Ovary (tissue), 3 donors: ENCODE results near the gene ARG2.

ENCODE experiments used
- CTCF ChIP-seq, 3 donors: fragments of 450-650 bp in 2 of 3; fragments of 200-600 bp in 1 of 3; IDR thresholded peaks; one replicate each; pipeline versions ENCODE4 v1.5.1 to v1.8.0; 2016 to 2022; ENCODE audit warnings: antibody characterized with exemption in 3 of 3, mild to moderate bottlenecking in 1 of 3
- EP300 ChIP-seq: sonication (generic); formaldehyde crosslinking; IDR thresholded peaks from one replicate; pipeline ENCODE4 v1.6.1; 2017; ENCODE audit warnings: antibody characterized with exemption
- POLR2A ChIP-seq: fragments of 450-650 bp; IDR thresholded peaks from one replicate; pipeline ENCODE4 v1.6.1; 2017; ENCODE audit warnings: antibody characterized with exemption, mild to moderate bottlenecking, moderate library complexity
- donor health status: DM: no; HTN: no; CAD: no.

- no peak for TF ChIP-seq CTCF (IDR thresholded peaks at IDR 0.05)
- no peak for TF ChIP-seq POLR2A
- no peak for TF ChIP-seq EP300
Observed at GRCh38 chr14:67645414-67645813, 25.7 kb downstream of the ARG2 start.
